GM10248 (cell line): ENCODE data around the gene UBE2D3.

Source experiments
- CTCF ChIA-PET: fragments of 300-600 bp; sonication (Branson Sonifier 250); formaldehyde crosslinking; extraction: SDS; loops from one replicate; lab custom pipeline; 2021; ENCODE audit warnings: antibody characterized with exemption; lab: Yijun Ruan, JAX
- POLR2A ChIA-PET: fragments of 350-650 bp; sonication (Branson Sonifier 250); formaldehyde crosslinking; extraction: SDS; loops from one replicate; lab custom pipeline; 2020; ENCODE audit warnings: antibody characterized with exemption; lab: Yijun Ruan, JAX
- DNase-seq: peaks from one replicate; pipeline ENCODE4 v3.0.0; 2012; ENCODE audit errors: extremely low spot score
- TF ChIP-seq, protein P1 (sequence below): IDR thresholded peaks from 2 replicates; pipeline ENCODE4 v1.5.1; 2012; ENCODE audit warnings: mild to moderate bottlenecking, low read depth; ENCODE audit errors: extremely low read depth, missing control alignments, control extremely low read depth

Gene UBE2D3

GRCh38 chr4:102758241-102759160 lies 68.8 kb downstream of the UBE2D3 start:
- DNase-seq = no peak
- TF ChIP-seq, protein P1, sequence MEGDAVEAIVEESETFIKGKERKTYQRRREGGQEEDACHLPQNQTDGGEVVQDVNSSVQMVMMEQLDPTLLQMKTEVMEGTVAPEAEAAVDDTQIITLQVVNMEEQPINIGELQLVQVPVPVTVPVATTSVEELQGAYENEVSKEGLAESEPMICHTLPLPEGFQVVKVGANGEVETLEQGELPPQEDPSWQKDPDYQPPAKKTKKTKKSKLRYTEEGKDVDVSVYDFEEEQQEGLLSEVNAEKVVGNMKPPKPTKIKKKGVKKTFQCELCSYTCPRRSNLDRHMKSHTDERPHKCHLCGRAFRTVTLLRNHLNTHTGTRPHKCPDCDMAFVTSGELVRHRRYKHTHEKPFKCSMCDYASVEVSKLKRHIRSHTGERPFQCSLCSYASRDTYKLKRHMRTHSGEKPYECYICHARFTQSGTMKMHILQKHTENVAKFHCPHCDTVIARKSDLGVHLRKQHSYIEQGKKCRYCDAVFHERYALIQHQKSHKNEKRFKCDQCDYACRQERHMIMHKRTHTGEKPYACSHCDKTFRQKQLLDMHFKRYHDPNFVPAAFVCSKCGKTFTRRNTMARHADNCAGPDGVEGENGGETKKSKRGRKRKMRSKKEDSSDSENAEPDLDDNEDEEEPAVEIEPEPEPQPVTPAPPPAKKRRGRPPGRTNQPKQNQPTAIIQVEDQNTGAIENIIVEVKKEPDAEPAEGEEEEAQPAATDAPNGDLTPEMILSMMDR = no peak
- POLR2A ChIA-PET = interaction anchor here (0.7 kb wide), 2 partner anchors 70 to 261 kb away, joined by 5 to 8 read pairs; partner anchors contain the start of gene SLC9B1
- CTCF ChIA-PET = interaction anchor here (0.9 to 1.8 kb wide), 2 partner anchors 11 to 15 kb away, joined by 3 to 5 read pairs; no protein-coding TSS in a partner anchor

DNA sequence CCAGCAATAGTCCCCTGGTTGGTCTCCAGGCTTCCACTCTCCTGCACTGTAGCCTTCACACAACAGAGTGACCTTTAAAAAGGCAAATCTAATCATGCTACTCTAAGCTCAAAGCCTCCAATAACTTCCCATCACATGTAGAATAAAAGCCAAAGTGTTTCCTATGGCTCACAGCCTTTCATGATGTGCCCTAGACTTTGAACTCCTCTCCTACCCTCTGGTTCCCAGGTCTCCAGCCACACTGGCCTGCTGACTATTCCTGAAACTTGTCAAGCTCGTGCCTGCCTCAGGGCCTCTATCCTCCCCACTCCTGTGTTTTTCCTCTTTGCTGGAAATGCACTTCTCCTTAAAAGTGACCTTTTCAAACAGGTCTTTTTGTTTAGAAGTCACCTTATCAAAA lies 69.7 kb downstream of the UBE2D3 start:
- no peak for DNase-seq
- ChIA-PET CTCF (interaction anchor here (0.9 to 1.8 kb wide), 3 partner anchors 10 to 40 kb away, joined by 3 to 5 read pairs (median 4); no protein-coding TSS in a partner anchor), POLR2A (no interaction called here)
- TF ChIP-seq, protein P1 = no peak

DNA sequence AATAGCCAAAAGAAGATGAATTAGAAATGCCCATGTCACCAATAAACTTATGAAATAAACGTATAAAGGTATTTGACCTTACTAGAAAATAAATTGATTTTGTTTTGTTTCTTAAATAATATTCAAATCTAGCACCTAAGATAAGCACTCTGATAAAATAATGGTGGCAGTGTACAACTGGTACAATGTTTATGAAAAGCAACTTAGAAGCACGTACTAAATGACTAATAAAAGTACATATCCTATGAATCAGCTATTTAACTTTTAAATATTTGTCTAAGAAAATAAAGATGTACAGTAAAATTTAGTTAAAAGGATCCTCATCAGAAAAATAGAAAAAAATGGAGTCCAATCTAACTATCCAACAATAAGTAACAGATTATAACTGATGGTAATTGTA lies 73.3 kb downstream of the UBE2D3 start:
- ChIA-PET POLR2A (no interaction called here), CTCF (interaction anchor here (1.9 kb wide), 1 partner anchor 10 kb away, joined by 9 read pairs; no protein-coding TSS in a partner anchor)
- DNase-seq = no peak

GRCh38 chr4:102751941-102752340 lies 75.4 kb downstream of the UBE2D3 start:
- ChIA-PET CTCF (no interaction called here), POLR2A (no interaction called here)
- TF ChIP-seq, protein P1 = no peak
- no peak for DNase-seq

More for the DNA sequence above, 73.3 kb downstream of the UBE2D3 start:
- TF ChIP-seq, protein P1 = no peak
